SK-MEL-5 (cell line): ENCODE measurements around the gene DAPK1. TPM values are rescaled to one million over a fixed set of nuclear protein-coding genes. Genes with fewer than 3 reads are reported as not detected.

ENCODE experiments used
- DNase-seq: peaks from one replicate; pipeline ENCODE4 v3.0.0-alpha.2; 2016; ENCODE audit warnings: low read depth, low spot score
- in situ Hi-C: cut with HindIII; loops from 2 replicates; pipeline ENCODE4 v1.10.0; 2016; ENCODE audit warnings: low sequenced_read_pairs, high pct_unique_total_duplicates, low pct_unique_long_range_greater_than_20kb
- total RNA-seq: library from RNA; depleted of rRNA; stranded (reverse); fragments of >200 nt; shearing (Covaris generic); gene quantifications from 2 replicates; pipeline ENCODE4 v1.2.3, GENCODE V29; 2014

Gene DAPK1
- total RNA-seq, 1 experiment from 2014 or later, result 38.1 TPM

- DNase-seq, result no peak
- in situ Hi-C loops, result no loop called here
Observed at GRCh38 chr9:87551772-87552217, 54.1 kb downstream of the DAPK1 start.

GRCh38 chr9:87554171-87554910 lies 56.7 kb downstream of the DAPK1 start:
- in situ Hi-C loops, result no loop called here
- DNase-seq, result no peak

- in situ Hi-C loops, result no loop called here
- DNase-seq, result no peak
Observed at GRCh38 chr9:87554976-87555375, 57.3 kb downstream of the DAPK1 start.

GRCh38 chr9:87556039-87556438 lies 58.4 kb downstream of the DAPK1 start:
- in situ Hi-C loops, result no loop called here
- no peak for DNase-seq

GRCh38 chr9:87556821-87557220 lies 59.2 kb downstream of the DAPK1 start:
- in situ Hi-C loops, result no loop called here
- no peak for DNase-seq

GRCh38 chr9:87557996-87558395 lies 60.3 kb downstream of the DAPK1 start:
- in situ Hi-C loops, result no loop called here
- DNase-seq, result no peak

- in situ Hi-C loops, result no loop called here
- DNase-seq, result no peak
Observed at GRCh38 chr9:87558606-87559190, 61.0 kb downstream of the DAPK1 start.

- in situ Hi-C loops, result no loop called here
- DNase-seq, result no peak
Observed at GRCh38 chr9:87562062-87562461, 64.4 kb downstream of the DAPK1 start.

GRCh38 chr9:87562530-87563170 lies 65.0 kb downstream of the DAPK1 start:
- in situ Hi-C loops, result no loop called here
- DNase-seq, result no peak

- no peak for DNase-seq
- in situ Hi-C loops, result no loop called here
Observed at GRCh38 chr9:87564111-87564510, 66.4 kb downstream of the DAPK1 start.

- in situ Hi-C loops, result no loop called here
- no peak for DNase-seq
Observed at GRCh38 chr9:87564791-87565241, 67.1 kb downstream of the DAPK1 start.

- in situ Hi-C loops, result no loop called here
- DNase-seq, result no peak
Observed at GRCh38 chr9:87567001-87567400, 69.3 kb downstream of the DAPK1 start.

- DNase-seq, result no peak
- in situ Hi-C loops, result no loop called here
Observed at GRCh38 chr9:87567571-87567970, 69.9 kb downstream of the DAPK1 start.

GRCh38 chr9:87567983-87568382 lies 70.3 kb downstream of the DAPK1 start:
- DNase-seq, result no peak
- in situ Hi-C loops, result no loop called here

- in situ Hi-C loops, result no loop called here
- no peak for DNase-seq
Observed at GRCh38 chr9:87568401-87568800, 70.7 kb downstream of the DAPK1 start.

GRCh38 chr9:87569008-87569509 lies 71.4 kb downstream of the DAPK1 start:
- no peak for DNase-seq
- in situ Hi-C loops, result no loop called here

- in situ Hi-C loops, result no loop called here
- no peak for DNase-seq
Observed at GRCh38 chr9:87569518-87569917, 71.9 kb downstream of the DAPK1 start.

GRCh38 chr9:87570000-87570908 lies 72.6 kb downstream of the DAPK1 start:
- no peak for DNase-seq
- in situ Hi-C loops, result no loop called here
